Posterior vena cava (tissue), 2 donors: ENCODE measurements around the gene MGLL. TPM values are rescaled to one million over a fixed set of nuclear protein-coding genes. Genes with fewer than 3 reads are reported as not detected.
A peak's percentile ranks its signal among the peaks of the same experiment; 100 is the strongest.

Source experiments
- DNase-seq: peaks from one replicate; pipeline ENCODE4 v3.0.0-alpha.2; 2020; ENCODE audit warnings: low spot score
- intact Hi-C, 2 donors: fragments of 100-400 bp; cut with DNase I; formaldehyde crosslinking; loops; one replicate each; pipeline versions ENCODE4 v1.14.1 to v1.14.2; 2022 to 2023
- total RNA-seq, 2 donors: library from RNA; stranded (reverse); fragmentation: NEBNext Ultra II Directional; extraction: Animal tissue kit (Norgen Biotek cat#: 25700); gene quantifications; one replicate each; pipeline ENCODE4 v1.2.1, GENCODE V29; 2021
- donor health status: DM: yes; HTN: yes; CAD: no.
- donor health status: DM: yes; HTN: yes; CAD: no.

MGLL gene
- total RNA-seq, 2 donors from 2014 or later = 107 to 216 TPM

GRCh38 chr3:127668906-127669305 lies 153.4 kb downstream of the MGLL start:
- peak; percentile 50 for DNase-seq
- intact Hi-C loops = no loop called here

- intact Hi-C loops = no loop called here
- peak; percentile 46 for DNase-seq
These were observed 155.1 kb downstream of the MGLL start for GRCh38 chr3:127667119-127667681.

GRCh38 chr3:127666676-127667075 lies 155.6 kb downstream of the MGLL start:
- intact Hi-C loops = no loop called here
- DNase-seq = peak; percentile 49

GRCh38 chr3:127665586-127665985 lies 156.7 kb downstream of the MGLL start:
- peak; percentile 8 for DNase-seq
- intact Hi-C loops = no loop called here

- no peak for DNase-seq
- intact Hi-C loops = no loop called here
These were observed 157.2 kb downstream of the MGLL start for GRCh38 chr3:127665165-127665564.

GRCh38 chr3:127663151-127663550 lies 159.2 kb downstream of the MGLL start:
- intact Hi-C loops = no loop called here
- DNase-seq = peak; percentile 11

- peak; percentile 61 for DNase-seq
- intact Hi-C loops = no loop called here
These were observed 160.3 kb downstream of the MGLL start for GRCh38 chr3:127662001-127662469.

- intact Hi-C loops = no loop called here
- DNase-seq = peak; percentile 40
These were observed 160.7 kb downstream of the MGLL start for GRCh38 chr3:127661600-127661999.

- peak; percentile 62 for DNase-seq
- intact Hi-C loops = no loop called here
These were observed 161.6 kb downstream of the MGLL start for GRCh38 chr3:127660621-127661251.

GRCh38 chr3:127658234-127658633 lies 164.1 kb downstream of the MGLL start:
- intact Hi-C loops = no loop called here
- DNase-seq = no peak

GRCh38 chr3:127656906-127657305 lies 165.4 kb downstream of the MGLL start:
- peak; percentile 61 for DNase-seq
- intact Hi-C loops = no loop called here

GRCh38 chr3:127655641-127656040 lies 166.7 kb downstream of the MGLL start:
- DNase-seq = peak; percentile 56

GRCh38 chr3:127654993-127655392 lies 167.3 kb downstream of the MGLL start:
- intact Hi-C loops = loop anchor here in 1 of 2 donors (5.0 kb wide), 1 partner anchor 312 kb away; no protein-coding TSS in a partner anchor
- DNase-seq = peak; percentile 19

More at GRCh38 chr3:127655641-127656040, 166.7 kb downstream of the MGLL start:
- intact Hi-C loops = no loop called here

GRCh38 chr3:127654374-127654773 lies 167.9 kb downstream of the MGLL start:
- intact Hi-C loops = loop anchor here in 1 of 2 donors (5.0 kb wide), 1 partner anchor 313 kb away; no protein-coding TSS in a partner anchor
- peak; percentile 35 for DNase-seq

- peak; percentile 83 for DNase-seq
- intact Hi-C loops = loop anchor here in 1 of 2 donors (5.0 kb wide), 1 partner anchor 315 kb away; no protein-coding TSS in a partner anchor
These were observed 169.9 kb downstream of the MGLL start for GRCh38 chr3:127652246-127652995.

GRCh38 chr3:127651516-127652172 lies 170.7 kb downstream of the MGLL start:
- intact Hi-C loops = loop anchor here (2.0 to 5.0 kb wide), 2 partner anchors 315 to 316 kb away; no protein-coding TSS in a partner anchor
- peak; percentile 53 for DNase-seq

- intact Hi-C loops = loop anchor here (2.0 to 5.0 kb wide), 2 partner anchors 317 kb away; no protein-coding TSS in a partner anchor
- peak; percentile 23 for DNase-seq
These were observed 172.1 kb downstream of the MGLL start for GRCh38 chr3:127650236-127650635.

GRCh38 chr3:127647845-127648204 lies 174.5 kb downstream of the MGLL start:
- no peak for DNase-seq
- intact Hi-C loops = no loop called here

- peak; percentile 64 for DNase-seq
- intact Hi-C loops = no loop called here
These were observed 175.0 kb downstream of the MGLL start for GRCh38 chr3:127647166-127647844.
